ENCODE data around the gene RAB23. TPM values are rescaled to one million over a fixed set of nuclear protein-coding genes. Genes with fewer than 3 reads are reported as not detected.

The RAB23 gene
- total and polyA plus RNA-seq, 2 donors (not counting 1 experiment from before 2014, with no cell fraction given), result 0.12 to 0.94 TPM

DNA sequence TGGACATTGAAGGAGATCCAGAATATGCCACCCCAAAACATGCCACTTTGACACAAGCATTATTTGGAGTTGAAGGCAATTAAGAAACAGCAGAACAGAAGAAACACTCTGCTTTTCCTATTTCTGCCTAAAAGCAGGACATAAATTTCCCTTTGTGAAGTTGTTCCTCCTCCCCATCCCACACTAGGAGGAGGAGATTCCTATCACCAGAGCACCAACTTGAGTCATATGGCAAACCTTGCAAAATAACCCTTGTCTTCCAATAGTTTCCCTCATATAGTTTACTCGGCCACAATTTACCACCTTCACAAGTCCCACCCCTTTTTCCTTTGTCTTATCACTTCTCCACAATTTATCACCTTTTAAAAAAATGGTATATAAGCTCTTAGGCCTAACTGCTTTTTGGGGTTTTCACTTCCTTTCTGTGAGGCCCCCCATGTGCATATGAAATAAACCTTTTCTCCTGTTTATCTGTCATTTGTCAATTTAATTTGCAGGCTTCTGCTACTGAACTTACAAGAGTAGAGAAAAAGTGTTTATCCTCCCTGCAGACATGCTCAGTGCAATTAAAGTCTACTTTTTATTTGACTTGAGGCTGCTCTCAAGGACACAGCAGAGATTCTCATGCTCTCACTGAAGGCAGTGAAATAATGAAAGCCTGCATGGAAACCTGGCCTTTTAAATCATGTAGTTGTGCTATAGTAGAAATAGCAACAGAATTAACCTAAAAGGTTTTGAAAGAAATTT is 2.8 kb upstream of the RAB23 start:
- CTCF ChIA-PET, result no interaction called here
- Histone ChIP-seq H3K4me3 (ENCODE audit: control extremely low read depth in 1 of 5, extremely low read depth in 1 of 5, insufficient read depth in 1 of 5, low read depth in 2 of 5, low read length in 4 of 5) (no peak overlapping the region), H3K27ac (ENCODE audit: low read length in 2 of 2) (no peak overlapping the region), H3K9ac (ENCODE audit: low read length) (no peak overlapping the region), H4K20me1 (ENCODE audit: control insufficient read depth, insufficient read depth, low read length, poor library complexity, severe bottlenecking) (no peaks in the 10 kb centered on the region), H3K27me3 (replicated peaks in 1 of 4; ENCODE audit: control extremely low read depth in 1 of 4, control insufficient read depth in 3 of 4, insufficient read depth in 4 of 4, low read length in 3 of 4) (peaks cover 0 to 15% (median 5%) of the 10 kb centered on the region in 4 experiments), H3K4me2 (replicated peaks; ENCODE audit: low read depth, low read length, poor library complexity, severe bottlenecking) (no peak overlapping the region), H3K4me1 (ENCODE audit: control insufficient read depth in 2 of 2, insufficient read depth in 2 of 2, low read length in 2 of 2) (peaks cover 10 to 13% of the 10 kb centered on the region in 2 donors), H3K79me2 (ENCODE audit: control insufficient read depth, insufficient read depth, low read length) (no peaks in the 10 kb centered on the region), H2AFZ (ENCODE audit: insufficient read depth, low read depth, low read length, poor library complexity, severe bottlenecking) (no peak overlapping the region), H3K9me3 (ENCODE audit: control extremely low read depth in 1 of 3, control insufficient read depth in 2 of 3, insufficient read depth in 1 of 3, low read length in 2 of 3) (no peaks in the 10 kb centered on the region), H3K36me3 (replicated peaks in 1 of 2; ENCODE audit: control extremely low read depth in 1 of 2, control insufficient read depth in 1 of 2, extremely low read depth in 1 of 2, insufficient read depth in 2 of 2, low read length in 1 of 2) (no peaks in the 10 kb centered on the region)
- POLR2A ChIA-PET, result no interaction called here
- Mint-ChIP-seq H3K9me3 (ENCODE audit: insufficient read depth) (no peaks in the 10 kb centered on the region), H3K4me1 (peaks cover 15% of the 10 kb centered on the region), H3K27me3 (peaks cover 35% of the 10 kb centered on the region), H3K4me3 (no peak overlapping the region), H3K27ac (no peak overlapping the region)
- WGBS (ENCODE audit: insufficient coverage), result 33% methylated on average over 1 of the region's 1 CpG
- DNase-seq (no peak), ATAC-seq (ENCODE audit: low read depth) (no peak)
- TF ChIP-seq CTCF (IDR thresholded peaks at IDR 0.05), result no peak
- TF ChIP-seq EZH2 (IDR thresholded peaks at IDR 0.05; ENCODE audit: borderline replicate concordance, insufficient read depth, low read depth, low read length, poor library complexity, severe bottlenecking), result no peak
- intact Hi-C loops (cut with micrococcal nuclease), result no loop called here

GRCh38 chr6:57222743-57223077 is 603 bp upstream of the RAB23 start:
- intact Hi-C loops (cut with micrococcal nuclease), result loop anchor here (1.0 to 2.0 kb wide), 2 partner anchors 50 to 94 kb away; partner anchors contain the start of genes BAG2 and PRIM2
- Mint-ChIP-seq H3K27me3 (peaks cover 22% of the 10 kb centered on the region), H3K4me3 (peak overlapping the region; percentile 99), H3K4me1 (peaks cover 15% of the 10 kb centered on the region), H3K27ac (no peak overlapping the region), H3K9me3 (ENCODE audit: insufficient read depth) (no peaks in the 10 kb centered on the region)
- peak overlapping the region; percentile 78 for H3K4me2 ChIP-seq (replicated peaks; ENCODE audit: low read depth, low read length, poor library complexity, severe bottlenecking)
- H3K9me3 ChIP-seq (ENCODE audit: control extremely low read depth in 1 of 3, control insufficient read depth in 2 of 3, insufficient read depth in 1 of 3, low read length in 2 of 3), result no peaks in the 10 kb centered on the region
- H3K79me2 ChIP-seq (ENCODE audit: control insufficient read depth, insufficient read depth, low read length), result no peaks in the 10 kb centered on the region
- peak overlapping the region; percentile 96 for H2AFZ ChIP-seq (ENCODE audit: insufficient read depth, low read depth, low read length, poor library complexity, severe bottlenecking)
- H3K36me3 ChIP-seq (replicated peaks in 1 of 2; ENCODE audit: control extremely low read depth in 1 of 2, control insufficient read depth in 1 of 2, extremely low read depth in 1 of 2, insufficient read depth in 2 of 2, low read length in 1 of 2), result no peaks in the 10 kb centered on the region
- peaks cover 0 to 15% (median 4%) of the 10 kb centered on the region in 4 experiments for H3K27me3 ChIP-seq (replicated peaks in 1 of 4; ENCODE audit: control extremely low read depth in 1 of 4, control insufficient read depth in 3 of 4, insufficient read depth in 4 of 4, low read length in 3 of 4)
- POLR2A ChIA-PET, result no interaction called here
- peak overlapping the region; percentile 80 for H3K9ac ChIP-seq (ENCODE audit: low read length)
- no peak overlapping the region for H3K27ac ChIP-seq (ENCODE audit: low read length in 2 of 2)
- peaks cover 10 to 13% of the 10 kb centered on the region in 2 donors for H3K4me1 ChIP-seq (ENCODE audit: control insufficient read depth in 2 of 2, insufficient read depth in 2 of 2, low read length in 2 of 2)
- H3K4me3 ChIP-seq (ENCODE audit: control extremely low read depth in 1 of 5, extremely low read depth in 1 of 5, insufficient read depth in 1 of 5, low read depth in 2 of 5, low read length in 4 of 5), result peak overlapping the region; percentile 76 to 95 (median 90)
- ATAC-seq (ENCODE audit: low read depth) (no peak), DNase-seq (no peak)
- no peak for TF ChIP-seq CTCF (IDR thresholded peaks at IDR 0.05)
- no peak for TF ChIP-seq EZH2 (IDR thresholded peaks at IDR 0.05; ENCODE audit: borderline replicate concordance, insufficient read depth, low read depth, low read length, poor library complexity, severe bottlenecking)
- CTCF ChIA-PET, result no interaction called here
- H4K20me1 ChIP-seq (ENCODE audit: control insufficient read depth, insufficient read depth, low read length, poor library complexity, severe bottlenecking), result no peaks in the 10 kb centered on the region
- WGBS (ENCODE audit: insufficient coverage), result no CpG with 5 or more reads among the region's 5 CpGs
